ENCODE data around the gene TUBA1A. TPM values are rescaled to one million over a fixed set of nuclear protein-coding genes. Genes with fewer than 3 reads are reported as not detected.
"Not testable (repeated sequence)": the region's sequence is repeated elsewhere in the genome, so short reads cannot be mapped to it uniquely, and the experiment has no call there.

Gene TUBA1A
- total RNA-seq, 1 donor from 2014 or later = 1,025 TPM

DNA sequence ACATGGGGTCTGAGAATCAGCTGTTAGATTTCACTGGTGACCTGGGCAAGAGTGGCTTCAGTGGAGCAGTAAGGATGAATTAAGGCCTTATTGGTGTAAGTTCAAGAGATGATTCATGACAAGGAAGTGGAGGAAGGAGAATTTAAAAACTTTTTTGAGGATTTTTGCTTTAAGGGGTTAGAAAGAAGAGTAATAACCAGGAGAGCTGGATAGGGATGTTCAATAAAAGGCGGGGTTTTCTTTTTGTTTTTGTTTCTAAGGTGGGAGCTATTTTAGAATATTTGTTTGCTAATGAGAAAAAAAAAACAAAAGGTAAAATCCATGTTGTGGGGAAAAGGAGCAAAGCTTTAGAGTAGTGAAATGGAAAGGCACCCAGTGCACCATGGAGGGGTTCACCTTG, 42.5 kb downstream of the TUBA1A start:
- no peak overlapping the region for H3K4me3 ChIP-seq (ENCODE audit: low read depth, low read length)
- TF ChIP-seq CTCF (conservative IDR thresholded peaks at IDR 0.05; ENCODE audit: low read depth, low read length) = no peak
- no peak for DNase-seq (ENCODE audit: low read depth)

DNA sequence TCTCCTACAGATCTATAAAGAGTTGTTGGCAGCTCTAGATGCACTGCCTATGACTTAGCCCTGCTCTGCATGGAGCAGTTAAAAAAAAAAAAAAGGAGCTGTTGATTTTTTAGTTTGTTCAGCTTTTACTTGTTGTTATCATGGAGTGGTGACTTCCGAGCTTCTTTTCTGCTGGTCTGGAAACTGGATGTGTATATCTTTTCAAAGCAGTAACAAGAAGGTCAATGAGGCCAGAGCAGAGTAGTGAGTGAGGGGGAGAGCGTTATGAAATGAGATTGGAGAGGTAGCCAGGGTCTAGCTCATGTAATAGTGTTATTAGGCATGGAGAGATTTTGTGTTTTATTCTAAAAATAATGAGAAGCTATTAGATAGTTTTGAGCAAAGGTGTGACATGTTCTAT, 44.5 kb downstream of the TUBA1A start:
- H3K4me3 ChIP-seq (ENCODE audit: low read depth, low read length) = no peak overlapping the region
- DNase-seq (ENCODE audit: low read depth) = no peak
- no peak for TF ChIP-seq CTCF (conservative IDR thresholded peaks at IDR 0.05; ENCODE audit: low read depth, low read length)

DNA sequence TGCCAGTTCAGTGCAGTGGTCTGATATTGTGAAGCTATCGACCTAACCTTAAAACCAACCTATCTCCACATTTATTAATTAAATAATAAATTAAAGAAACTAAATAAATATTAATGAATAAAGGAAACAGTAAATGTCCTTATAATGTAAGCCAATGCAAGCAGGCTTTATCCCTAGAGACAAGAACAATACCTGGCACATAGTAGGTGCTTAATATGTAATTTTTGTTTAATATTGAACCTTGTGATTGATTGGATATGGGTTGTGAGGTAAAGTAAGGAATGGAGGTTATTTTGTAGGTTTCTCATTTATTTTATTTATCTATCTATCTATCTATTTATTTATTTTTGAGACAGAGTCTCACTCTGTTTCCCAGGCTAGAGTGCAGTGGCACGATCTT, 49.9 kb downstream of the TUBA1A start:
- no peak for TF ChIP-seq CTCF (conservative IDR thresholded peaks at IDR 0.05; ENCODE audit: low read depth, low read length)
- DNase-seq (ENCODE audit: low read depth) = no peak
- no peak overlapping the region for H3K4me3 ChIP-seq (ENCODE audit: low read depth, low read length)

- DNase-seq (ENCODE audit: low read depth) = no peak
- no peak for TF ChIP-seq CTCF (conservative IDR thresholded peaks at IDR 0.05; ENCODE audit: low read depth, low read length)
- H3K4me3 ChIP-seq (ENCODE audit: low read depth, low read length) = no peak overlapping the region
Measured at GRCh38 chr12:49138587-49138986, 50.3 kb downstream of the TUBA1A start.

DNA sequence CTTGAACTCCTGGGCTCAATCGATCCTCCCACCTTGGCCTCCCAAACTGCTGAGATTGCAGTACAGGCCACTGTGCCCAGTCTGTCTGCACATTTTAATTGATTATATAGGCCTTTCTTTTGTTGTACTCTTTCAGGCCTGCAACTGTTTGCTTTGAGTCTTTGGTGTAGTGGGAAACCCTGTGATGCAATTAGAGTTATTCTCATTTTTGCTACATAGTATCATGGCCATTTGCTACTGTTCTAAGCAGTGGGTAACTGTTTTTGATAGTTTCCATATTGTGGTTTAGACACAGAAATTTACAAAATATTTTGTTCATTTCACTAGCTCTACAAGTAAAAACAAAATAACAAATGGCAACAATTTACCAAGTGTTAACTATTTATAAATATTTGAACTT, 51.4 kb downstream of the TUBA1A start:
- H3K4me3 ChIP-seq (ENCODE audit: low read depth, low read length) = no peak overlapping the region
- no peak for DNase-seq (ENCODE audit: low read depth)
- TF ChIP-seq CTCF (conservative IDR thresholded peaks at IDR 0.05; ENCODE audit: low read depth, low read length) = no peak

DNA sequence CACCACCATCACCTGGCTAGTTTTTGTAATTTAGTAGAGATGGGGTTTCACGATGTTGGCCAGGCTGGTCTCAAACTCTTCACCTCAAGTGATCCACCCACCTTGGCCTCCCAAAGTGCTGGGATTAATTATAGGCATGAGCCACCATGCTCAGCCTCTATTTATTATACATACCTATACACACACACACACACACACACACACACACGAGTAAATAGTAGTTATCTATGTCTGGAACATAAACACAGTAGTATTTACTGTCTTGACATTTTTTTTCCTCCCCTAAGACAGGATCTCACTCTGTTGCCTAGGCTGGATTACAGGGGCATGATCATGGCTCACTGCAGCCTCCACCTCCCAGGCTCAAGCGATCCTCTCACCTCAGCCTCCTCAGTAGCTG, 51.9 kb downstream of the TUBA1A start:
- H3K4me3 ChIP-seq (ENCODE audit: low read depth, low read length); DNase-seq (ENCODE audit: low read depth): not testable (repeated sequence)

Other genes starting within 250 kb of the TUBA1A start
- 62.8 and 108 TPM in 2 replicates for gene ARF3, start 231.6 kb downstream of the TUBA1A start, total RNA-seq
- not detected in 2 replicates for gene WNT10B, start 217.3 kb downstream of the TUBA1A start, total RNA-seq
- not detected in 2 replicates for gene WNT1, start 210.8 kb downstream of the TUBA1A start, total RNA-seq
- 0.14 and 0.29 TPM in 2 replicates for gene DDN, start 189.7 kb downstream of the TUBA1A start, total RNA-seq
- gene PRKAG1, start 170.3 kb downstream of the TUBA1A start, total RNA-seq = 50.7 and 68.5 TPM in 2 replicates
- gene KMT2D, start 128.3 kb downstream of the TUBA1A start, total RNA-seq = 16.6 and 17.2 TPM in 2 replicates
- gene RHEBL1, start 119.1 kb downstream of the TUBA1A start, total RNA-seq = 1.6 and 2.3 TPM in 2 replicates
- gene DHH, start 94.3 kb downstream of the TUBA1A start, total RNA-seq = 0.14 and 0.52 TPM in 2 replicates
- 21.8 and 37.8 TPM in 2 replicates for gene LMBR1L, start 78.2 kb downstream of the TUBA1A start, total RNA-seq
- gene TUBA1B, start 57.7 kb downstream of the TUBA1A start, total RNA-seq = 2,565 and 4,770 TPM in 2 replicates
- 1,483 and 2,573 TPM in 2 replicates for gene TUBA1C, start 76.0 kb upstream of the TUBA1A start, total RNA-seq
- 1.1 TPM in 1 of 2 replicates, not detected in the other for gene PRPH, start 106.1 kb upstream of the TUBA1A start, total RNA-seq
- gene TROAP, start 134.2 kb upstream of the TUBA1A start, total RNA-seq = 31.7 and 45.4 TPM in 2 replicates
- gene C1QL4, start 148.1 kb upstream of the TUBA1A start, total RNA-seq = not detected in 2 replicates
- gene DNAJC22, start 157.8 kb upstream of the TUBA1A start, total RNA-seq = 0.40 and 1.0 TPM in 2 replicates
- gene SPATS2, start 178.4 kb upstream of the TUBA1A start, total RNA-seq = 14.9 and 29.9 TPM in 2 replicates

Measured in epithelial cell of proximal tubule (primary cell).